ENCODE results near the gene FAAH.

Gene FAAH

GRCh38 chr1:46451948-46452930 is 58.1 kb downstream of the FAAH start:
- no peak for DNase-seq

- no peak for DNase-seq
Observed at GRCh38 chr1:46452931-46453325, 58.8 kb downstream of the FAAH start.

- DNase-seq, result no peak
Observed at GRCh38 chr1:46453449-46453848, 59.3 kb downstream of the FAAH start.

GRCh38 chr1:46455951-46456350 is 61.8 kb downstream of the FAAH start:
- no peak for DNase-seq

- DNase-seq, result no peak
Observed at GRCh38 chr1:46456411-46456963, 62.4 kb downstream of the FAAH start.

GRCh38 chr1:46457178-46457577 is 63.1 kb downstream of the FAAH start:
- no peak for DNase-seq

GRCh38 chr1:46458190-46458589 is 64.1 kb downstream of the FAAH start:
- DNase-seq, result no peak

- no peak for DNase-seq
Observed at GRCh38 chr1:46458846-46459245, 64.7 kb downstream of the FAAH start.

GRCh38 chr1:46459315-46459714 is 65.2 kb downstream of the FAAH start:
- DNase-seq, result no peak

- DNase-seq, result no peak
Observed at GRCh38 chr1:46461017-46461808, 67.1 kb downstream of the FAAH start.

- DNase-seq, result no peak
Observed at GRCh38 chr1:46461809-46462448, 67.8 kb downstream of the FAAH start.

All from activated effector memory CD4-positive, alpha-beta T cell treated with anti-CD3 and anti-CD28 coated beads, Interleukin-2, amount 50 U/mL, for 16 hours (primary cell).